NT2/D1 (cell line): ENCODE data around the gene REX1BD.

Source experiments
- SUZ12 ChIP-seq: IDR thresholded peaks from 2 replicates; pipeline ENCODE4 v1.6.1; 2011; ENCODE audit not compliant: insufficient read length, insufficient read depth; ENCODE audit errors: extremely low read depth
- YY1 ChIP-seq: IDR thresholded peaks from 2 replicates; pipeline ENCODE4 v1.6.1; 2011; ENCODE audit not compliant: insufficient read length, insufficient read depth
- ZNF274 ChIP-seq: IDR thresholded peaks from 2 replicates; pipeline ENCODE4 v1.6.1; 2011; ENCODE audit warnings: mild to moderate bottlenecking, low read depth, low read length

GRCh38 chr19:18617562-18617961, 29.0 kb downstream of the REX1BD start:
- no peak for TF ChIP-seq YY1
- TF ChIP-seq SUZ12, result no peak
- no peak for TF ChIP-seq ZNF274
